HG03280 (cell line): ENCODE results near the gene PTBP3.
"Not testable (repeated sequence)": the region's sequence is repeated elsewhere in the genome, so short reads cannot be mapped to it uniquely, and the experiment has no call there.

Experiments
- ATAC-seq: cut with Tn5 transposase; IDR thresholded peaks from one replicate; pipeline ENCODE4 v1.9.1; 2021; ENCODE audit warnings: mild to moderate bottlenecking, moderate library complexity; ENCODE audit not compliant: unreplicated experiment

The PTBP3 gene

GRCh38 chr9:112332977-112333638 lies at the start of gene PTBP3:
Gene PTBP3 (minus strand): TSS chr9:112333619. CDS start chr9:112297865, 35,754 bp downstream.
- peak; percentile 58 for ATAC-seq

GRCh38 chr9:112382501-112383364 lies 49.3 kb upstream of the PTBP3 start:
- ATAC-seq = no peak

GRCh38 chr9:112382066-112382465 lies 48.6 kb upstream of the PTBP3 start:
- ATAC-seq = no peak

GRCh38 chr9:112380825-112381221 lies 47.4 kb upstream of the PTBP3 start:
- ATAC-seq = no peak

- no peak for ATAC-seq
Measured at GRCh38 chr9:112380102-112380824, 46.8 kb upstream of the PTBP3 start, which contains the start of gene HSDL2. Gene HSDL2 (plus strand): TSS chr9:112380108. CDS start chr9:112380164, 56 bp downstream.

- ATAC-seq = peak; percentile 88
Measured at GRCh38 chr9:112379177-112380101, 46.0 kb upstream of the PTBP3 start.

- ATAC-seq = peak; percentile 5
Measured at GRCh38 chr9:112378328-112379176, 45.1 kb upstream of the PTBP3 start.

GRCh38 chr9:112377684-112378327 lies 44.4 kb upstream of the PTBP3 start:
- ATAC-seq = no peak

- no peak for ATAC-seq
Measured at GRCh38 chr9:112377087-112377486, 43.7 kb upstream of the PTBP3 start.

GRCh38 chr9:112375361-112375760 lies 41.9 kb upstream of the PTBP3 start:
- ATAC-seq = no peak

- ATAC-seq = not testable (repeated sequence)
Measured at GRCh38 chr9:112374232-112374631, 40.8 kb upstream of the PTBP3 start.

- not testable (repeated sequence) for ATAC-seq
Measured at GRCh38 chr9:112373666-112374065, 40.2 kb upstream of the PTBP3 start.

- no peak for ATAC-seq
Measured at GRCh38 chr9:112371060-112371459, 37.6 kb upstream of the PTBP3 start.

GRCh38 chr9:112369817-112370216 lies 36.4 kb upstream of the PTBP3 start:
- ATAC-seq = no peak

- ATAC-seq = no peak
Measured at GRCh38 chr9:112367465-112367864, 34.0 kb upstream of the PTBP3 start.

GRCh38 chr9:112366591-112366990 lies 33.2 kb upstream of the PTBP3 start:
- ATAC-seq = no peak

GRCh38 chr9:112365257-112365656 lies 31.8 kb upstream of the PTBP3 start:
- ATAC-seq = not testable (repeated sequence)

- no peak for ATAC-seq
Measured at GRCh38 chr9:112364761-112365160, 31.3 kb upstream of the PTBP3 start.

- ATAC-seq = no peak
Measured at GRCh38 chr9:112361601-112362000, 28.2 kb upstream of the PTBP3 start.
